ENCODE measurements around the gene MEIOB.

DNA sequence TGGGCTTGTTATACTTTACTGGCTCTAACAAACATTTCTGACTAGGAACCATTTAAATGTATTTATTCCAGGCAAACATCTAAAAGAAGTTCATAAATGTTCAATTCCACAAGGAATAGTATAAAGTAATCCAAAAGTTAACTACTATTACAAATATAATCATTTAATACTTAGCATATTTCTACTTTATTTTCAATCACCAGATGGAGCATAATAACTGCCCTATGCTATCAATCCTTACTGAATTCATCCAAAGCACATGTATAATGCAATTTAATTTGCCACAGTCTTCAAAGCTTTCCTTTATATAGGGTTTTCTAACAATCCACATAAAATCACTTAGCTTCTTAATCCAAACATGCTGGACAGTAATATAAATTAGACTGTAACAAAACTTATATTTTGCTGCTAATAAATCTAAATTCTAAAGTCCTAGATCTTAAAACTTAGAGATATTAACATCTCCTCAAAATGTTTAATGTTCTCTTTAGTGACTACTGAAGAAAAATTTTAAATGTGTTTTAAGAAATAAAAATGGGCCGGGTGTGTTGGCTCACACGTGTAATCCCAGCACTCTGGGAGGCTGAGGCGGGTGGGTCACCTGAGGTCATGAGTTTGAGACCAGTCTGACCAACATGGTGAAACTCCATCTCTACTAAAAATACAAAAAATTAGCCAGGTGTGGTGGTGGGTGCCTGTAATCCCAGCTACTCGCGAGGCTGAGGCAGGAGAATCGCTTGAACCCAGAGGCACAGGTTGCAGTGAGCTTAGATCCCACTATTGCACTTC is 5.9 kb downstream of the MEIOB start:
- TF ChIP-seq CTCF (IDR thresholded peaks at IDR 0.05) = peak in 1 of 4 donors; percentile 19
- no peak for TF ChIP-seq POLR2A (IDR thresholded peaks at IDR 0.05)

Measured in right lobe of liver (tissue), 4 donors.